ENCODE data around the gene SAMD4B. TPM values are rescaled to one million over a fixed set of nuclear protein-coding genes. Genes with fewer than 3 reads are reported as not detected.
A peak's percentile ranks its signal among the peaks of the same experiment; 100 is the strongest.

SAMD4B gene
- total RNA-seq, 2 donors from 2014 or later, result 41.5 to 77.8 TPM

GRCh38 chr19:39410831-39411080, 68.5 kb downstream of the SAMD4B start:
- DNase-seq (no peak), ATAC-seq (no peak)
- WGBS, 2 donors, result 18 to 58% methylated on average over 1 of the region's 1 CpG
- Histone ChIP-seq H3K9me3 (no peaks in the 10 kb centered on the region), H3K27me3 (no peaks in the 10 kb centered on the region), H3K4me3 (no peak overlapping the region), H3K27ac (peak overlapping the region; percentile 88 to 98 (median 96)), H3K36me3 (replicated peaks in 1 of 2; ENCODE audit: insufficient read depth in 1 of 2, low read depth in 2 of 2) (no peaks in the 10 kb centered on the region), H3K4me1 (peaks cover 59% of the 10 kb centered on the region)
- intact Hi-C loops (cut with DNase I), result loop anchor here (10.0 kb wide), 1 partner anchor 66 kb away; the partner anchor contains the start of gene SAMD4B
- TF ChIP-seq POLR2A (IDR thresholded peaks at IDR 0.05) (no peak), CTCF (IDR thresholded peaks at IDR 0.05) (no peak)

- ATAC-seq (peak; percentile 3), DNase-seq (peak; percentile 71 to 84 (median 78))
- Histone ChIP-seq H3K9me3 (no peaks in the 10 kb centered on the region), H3K27ac (peak overlapping the region; percentile 88 to 98 (median 96)), H3K4me1 (peaks cover 54% of the 10 kb centered on the region), H3K27me3 (no peaks in the 10 kb centered on the region), H3K4me3 (no peak overlapping the region), H3K36me3 (replicated peaks in 1 of 2; ENCODE audit: insufficient read depth in 1 of 2, low read depth in 2 of 2) (no peaks in the 10 kb centered on the region)
- 2 to 3% methylated on average over 9 of the region's 9 CpGs for WGBS, 2 donors
- intact Hi-C loops (cut with DNase I), result loop anchor here (10.0 kb wide), 1 partner anchor 66 kb away; the partner anchor contains the start of gene SAMD4B
- peak in 2 of 3 donors; percentile 64 to 71 for TF ChIP-seq POLR2A (IDR thresholded peaks at IDR 0.05)
- TF ChIP-seq CTCF (IDR thresholded peaks at IDR 0.05), result peak in 1 of 7 experiments; percentile 11
Observed at GRCh38 chr19:39411081-39411831, 69.0 kb downstream of the SAMD4B start.

- Histone ChIP-seq H3K36me3 (replicated peaks in 1 of 2; ENCODE audit: insufficient read depth in 1 of 2, low read depth in 2 of 2) (no peaks in the 10 kb centered on the region), H3K27me3 (no peaks in the 10 kb centered on the region), H3K4me1 (peaks cover 53% of the 10 kb centered on the region), H3K4me3 (no peak overlapping the region), H3K27ac (peak overlapping the region; percentile 88 to 98 (median 96)), H3K9me3 (no peaks in the 10 kb centered on the region)
- DNase-seq, result peak; percentile 93 to 97 (median 96)
- TF ChIP-seq POLR2A (IDR thresholded peaks at IDR 0.05), result no peak
- TF ChIP-seq CTCF (IDR thresholded peaks at IDR 0.05), result peak; percentile 82 to 99 (median 93)
- peak; percentile 58 for ATAC-seq
- intact Hi-C loops (cut with DNase I), result loop anchor here (10.0 kb wide), 1 partner anchor 67 kb away; the partner anchor contains the start of gene SAMD4B
- 0% methylated on average over 7 of the region's 7 CpGs for WGBS, 2 donors
Observed at GRCh38 chr19:39411832-39412099, 69.5 kb downstream of the SAMD4B start.

GRCh38 chr19:39412100-39412866, 70.1 kb downstream of the SAMD4B start, which contains the start of gene PLEKHG2:
Gene PLEKHG2 (plus strand): TSS chr19:39412669. CDS start chr19:39414087, 1,418 bp downstream.
- Histone ChIP-seq H3K36me3 (replicated peaks in 1 of 2; ENCODE audit: insufficient read depth in 1 of 2, low read depth in 2 of 2) (no peaks in the 10 kb centered on the region), H3K4me3 (peak within 1 kb of the TSS; percentile 30 to 33), H3K4me1 (peaks cover 53% of the 10 kb centered on the region), H3K27me3 (no peaks in the 10 kb centered on the region), H3K27ac (peak within 1 kb of the TSS; percentile 88 to 98 (median 96)), H3K9me3 (no peaks in the 10 kb centered on the region)
- TF ChIP-seq POLR2A (IDR thresholded peaks at IDR 0.05) (peak; percentile 60 to 94 (median 90)), CTCF (IDR thresholded peaks at IDR 0.05) (peak in 6 of 7 experiments; percentile 73 to 88 (median 78))
- WGBS, 2 donors, result 0% methylated on average over 23 to 47 of the region's 60 CpGs
- intact Hi-C loops (cut with DNase I), result loop anchor here (10.0 kb wide), 1 partner anchor 67 kb away; the partner anchor contains the start of gene SAMD4B
- DNase-seq, result peak; percentile 95 to 99 (median 97)
- peak; percentile 75 for ATAC-seq

All from body of pancreas (tissue), 4 donors.